Cardiac fibroblast (primary cell): Measurements from ENCODE around the gene AZU1.
"Not testable (repeated sequence)": the region's sequence is repeated elsewhere in the genome, so short reads cannot be mapped to it uniquely, and the experiment has no call there.

Experiments
- DNase-seq, 2 donors: peaks; one replicate each; pipeline versions ENCODE4 v3.0.0 to v3.0.0-alpha.2; 2010; ENCODE audit warnings: low read depth in 2 of 2
- H3K4me3 ChIP-seq, 2 donors: replicated peaks in 1 of 2; 1 replicate in 1 of 2; 2 replicates in 1 of 2; pipeline ENCODE4 v1.5.1; 2011; ENCODE audit warnings: low read depth in 2 of 2, low read length in 2 of 2, mild to moderate bottlenecking in 2 of 2, moderate library complexity in 1 of 2
- CTCF ChIP-seq: IDR thresholded peaks from one replicate; pipeline ENCODE4 v1.5.1; 2011; ENCODE audit warnings: low read depth, mild to moderate bottlenecking, low read length, inconsistent platforms

The AZU1 gene

GRCh38 chr19:834216-834615 is 6.6 kb downstream of the AZU1 start:
- TF ChIP-seq CTCF = no peak
- no peak for DNase-seq
- no peak overlapping the region for H3K4me3 ChIP-seq

- TF ChIP-seq CTCF = no peak
- no peak for DNase-seq
- H3K4me3 ChIP-seq = no peak overlapping the region
These were observed 7.7 kb downstream of the AZU1 start for GRCh38 chr19:835210-835810.

GRCh38 chr19:840519-841206 is 13.0 kb downstream of the AZU1 start, which contains the start of gene PRTN3:
PRTN3 (plus strand) TSS chr19:840999; CDS start chr19:841009, 10 bp downstream.
- no peak for DNase-seq
- no peak within 1 kb of the TSS for H3K4me3 ChIP-seq
- TF ChIP-seq CTCF = no peak

GRCh38 chr19:842802-843179 is 15.2 kb downstream of the AZU1 start:
- not testable (repeated sequence) for DNase-seq, H3K4me3 ChIP-seq

GRCh38 chr19:843180-843835 is 15.7 kb downstream of the AZU1 start:
- TF ChIP-seq CTCF = peak; percentile 3
- DNase-seq = no peak
- H3K4me3 ChIP-seq = no peak overlapping the region

- H3K4me3 ChIP-seq = peak overlapping the region in 1 of 2 donors; percentile 19
- no peak for DNase-seq
- TF ChIP-seq CTCF = no peak
These were observed 16.4 kb downstream of the AZU1 start for GRCh38 chr19:843836-844545.

GRCh38 chr19:844546-844971 is 16.9 kb downstream of the AZU1 start:
- TF ChIP-seq CTCF = no peak
- no peak overlapping the region for H3K4me3 ChIP-seq
- DNase-seq = no peak
